HEK293T (cell line): Measurements from ENCODE around the gene GALNT13.

Source experiments
- CTCF ChIA-PET: fragments of 350-600 bp; formaldehyde crosslinking; extraction: SDS; loops from one replicate; lab custom pipeline; 2021; ENCODE audit warnings: antibody characterized with exemption, inconsistent platforms; lab: Yijun Ruan, JAX
- POLR2A ChIA-PET: fragments of 350-600 bp; formaldehyde crosslinking; extraction: SDS; loops from one replicate; lab custom pipeline; 2020; ENCODE audit warnings: antibody characterized with exemption, inconsistent platforms; lab: Yijun Ruan, JAX
- DNase-seq: peaks from one replicate; pipeline ENCODE4 v3.0.0; 2012; ENCODE audit warnings: mixed read lengths; ENCODE audit errors: extremely low spot score
- ARNT ChIP-seq: fragments of 450-650 bp; IDR thresholded peaks from 2 replicates; pipeline ENCODE4 v1.6.1; 2017; ENCODE audit warnings: mild to moderate bottlenecking
- BHLHE40 ChIP-seq: fragments of 450-650 bp; IDR thresholded peaks from 2 replicates; pipeline ENCODE4 v1.6.1; 2016; ENCODE audit warnings: mild to moderate bottlenecking, moderate library complexity, borderline replicate concordance
- CTBP1 ChIP-seq: fragments of 450-650 bp; IDR thresholded peaks from 2 replicates; pipeline ENCODE4 v1.6.1; 2016; ENCODE audit warnings: borderline replicate concordance
- ELF4 ChIP-seq: fragments of 450-650 bp; IDR thresholded peaks from 2 replicates; pipeline ENCODE4 v1.6.1; 2017; ENCODE audit warnings: antibody characterized with exemption
- FOXA1 ChIP-seq: fragments of 450-650 bp; IDR thresholded peaks from 2 replicates; pipeline ENCODE4 v1.6.1; 2016; ENCODE audit warnings: mild to moderate bottlenecking
- FOXK2 ChIP-seq: fragments of 450-650 bp; IDR thresholded peaks from 2 replicates; pipeline ENCODE4 v1.6.1; 2016; ENCODE audit warnings: mild to moderate bottlenecking
- FOXM1 ChIP-seq: fragments of 450-650 bp; IDR thresholded peaks from 2 replicates; pipeline ENCODE4 v1.6.1; 2017; ENCODE audit warnings: mild to moderate bottlenecking, borderline replicate concordance
- HDGF ChIP-seq: fragments of 450-650 bp; IDR thresholded peaks from 2 replicates; pipeline ENCODE4 v1.6.1; 2017; ENCODE audit warnings: antibody characterized with exemption, borderline replicate concordance
- L3MBTL2 ChIP-seq: fragments of 450-650 bp; conservative IDR thresholded peaks from 2 replicates; pipeline ENCODE4 v1.6.1; 2016; ENCODE audit warnings: mild to moderate bottlenecking
- LEF1 ChIP-seq: fragments of 450-650 bp; IDR thresholded peaks from 2 replicates; pipeline ENCODE4 v1.6.1; 2017; ENCODE audit warnings: mild to moderate bottlenecking, borderline replicate concordance
- NFRKB ChIP-seq: fragments of 450-650 bp; IDR thresholded peaks from 2 replicates; pipeline ENCODE4 v1.6.1; 2016; ENCODE audit warnings: mild to moderate bottlenecking, moderate library complexity
- PKNOX1 ChIP-seq: fragments of 450-650 bp; IDR thresholded peaks from 2 replicates; pipeline ENCODE4 v1.6.1; 2016
- SP1 ChIP-seq: fragments of 450-650 bp; IDR thresholded peaks from 2 replicates; pipeline ENCODE4 v1.6.1; 2017
- SUZ12 ChIP-seq: fragments of 450-650 bp; IDR thresholded peaks from 2 replicates; pipeline ENCODE4 v1.6.1; 2016; ENCODE audit warnings: mild to moderate bottlenecking
- TARDBP ChIP-seq: fragments of 450-650 bp; IDR thresholded peaks from 2 replicates; pipeline ENCODE4 v1.6.1; 2016
- ZNF384 ChIP-seq: fragments of 450-650 bp; IDR thresholded peaks from 2 replicates; pipeline ENCODE4 v1.6.1; 2016

The GALNT13 gene

DNA sequence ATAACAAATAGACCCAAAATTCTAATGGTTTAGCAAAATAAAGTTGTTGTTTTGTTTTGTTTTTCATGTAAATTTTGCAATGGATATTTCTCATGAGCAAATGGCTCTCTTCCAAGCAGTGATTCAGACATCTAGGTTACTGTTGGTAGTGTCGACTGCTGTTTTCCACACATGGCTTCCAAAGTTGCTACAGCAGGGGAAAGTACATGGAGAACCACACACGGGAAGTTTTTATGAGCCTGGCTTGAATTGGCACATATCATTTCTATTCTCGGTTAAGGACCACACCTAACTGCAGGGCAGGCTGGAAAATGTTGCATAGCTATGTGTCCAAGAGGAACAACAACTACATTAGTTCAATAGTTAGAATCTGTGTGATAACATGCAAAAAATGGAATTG is 262.1 kb downstream of the GALNT13 start:
- TF ChIP-seq HDGF (no peak), CTBP1 (no peak), ELF4 (no peak), FOXA1 (no peak), SP1 (no peak), NFRKB (no peak), L3MBTL2 (no peak), FOXM1 (no peak), TARDBP (no peak)
- POLR2A ChIA-PET: no interaction called here
- CTCF ChIA-PET: no interaction called here
- DNase-seq: no peak

DNA sequence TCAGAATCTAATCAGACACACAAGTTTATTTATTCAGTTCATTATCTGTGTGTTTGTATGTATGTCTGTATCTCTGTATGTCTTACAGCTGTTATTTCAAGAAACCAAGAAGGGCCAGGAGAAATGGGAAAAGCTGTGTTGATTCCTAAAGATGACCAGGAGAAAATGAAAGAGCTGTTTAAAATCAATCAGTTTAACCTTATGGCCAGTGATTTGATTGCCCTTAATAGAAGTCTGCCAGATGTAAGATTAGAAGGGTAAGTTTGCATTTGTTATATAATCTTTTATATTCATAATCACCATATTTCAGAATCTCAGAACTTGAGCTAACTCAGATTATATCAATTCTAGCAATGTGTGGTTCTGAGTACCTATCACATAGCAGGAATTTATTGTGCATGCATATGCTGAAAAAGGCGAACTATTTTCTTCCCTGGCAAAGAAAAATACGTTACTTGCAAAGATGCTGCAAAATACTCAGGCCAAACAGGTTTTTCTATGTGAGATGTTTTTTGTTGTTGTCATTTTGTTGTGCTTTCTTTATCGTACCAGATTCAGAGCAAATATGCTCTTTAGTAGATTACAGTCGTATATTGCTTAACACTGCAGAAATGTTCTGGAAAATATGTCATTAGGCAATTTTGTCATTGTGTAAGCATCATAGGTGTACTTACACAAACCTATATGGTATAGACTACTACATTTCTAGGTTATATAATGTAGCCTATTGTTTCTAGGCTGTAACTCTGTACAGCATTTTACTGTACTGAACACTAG is 268.7 kb downstream of the GALNT13 start:
- DNase-seq: no peak
- CTCF ChIA-PET: no interaction called here

GRCh38 chr2:154142480-154142879 is 270.8 kb downstream of the GALNT13 start:
- ChIA-PET POLR2A (no interaction called here), CTCF (no interaction called here)
- DNase-seq: no peak
- TF ChIP-seq SUZ12 (no peak), L3MBTL2 (no peak), ELF4 (no peak), FOXK2 (no peak), LEF1 (no peak)

More for the DNA sequence above, 268.7 kb downstream of the GALNT13 start:
- POLR2A ChIA-PET: no interaction called here
- TF ChIP-seq L3MBTL2: no peak
- TF ChIP-seq FOXM1: no peak
- TF ChIP-seq SUZ12: no peak
- TF ChIP-seq FOXK2: no peak
- TF ChIP-seq ELF4: no peak
- TF ChIP-seq PKNOX1: no peak
- TF ChIP-seq SP1: no peak
- no peak for TF ChIP-seq CTBP1
- no peak for TF ChIP-seq HDGF

- ChIA-PET POLR2A (no interaction called here), CTCF (no interaction called here)
- no peak for DNase-seq
- TF ChIP-seq L3MBTL2 (no peak), HDGF (no peak), CTBP1 (no peak), ARNT (no peak), ELF4 (no peak), BHLHE40 (no peak), FOXK2 (no peak), TARDBP (no peak), LEF1 (no peak), FOXA1 (no peak), PKNOX1 (no peak)
Measured at GRCh38 chr2:154143105-154143504, 271.4 kb downstream of the GALNT13 start.

DNA sequence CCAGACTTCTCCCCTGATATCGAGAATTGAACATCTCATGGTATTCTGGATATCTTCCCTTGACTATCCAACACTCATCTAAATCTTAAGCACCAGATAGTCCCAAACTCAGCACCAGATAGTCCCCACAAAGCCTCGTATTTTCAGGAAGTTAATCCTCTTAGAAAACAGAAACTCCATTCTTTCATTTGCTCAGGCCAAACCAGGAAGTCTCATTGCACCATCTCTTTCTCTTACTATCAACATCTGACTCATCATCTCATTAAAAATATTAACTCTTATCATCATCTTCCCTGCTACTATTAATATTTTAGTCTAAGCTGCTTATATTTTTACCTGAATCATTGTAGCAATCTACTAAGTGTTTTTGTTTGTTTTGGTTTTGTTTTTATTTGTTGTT is 286.4 kb downstream of the GALNT13 start:
- no peak for DNase-seq
- POLR2A ChIA-PET: no interaction called here
- TF ChIP-seq LEF1 (no peak), NFRKB (no peak), FOXK2 (no peak), FOXA1 (no peak), PKNOX1 (no peak), ARNT (no peak), SUZ12 (no peak), TARDBP (no peak), ELF4 (no peak)
- CTCF ChIA-PET: no interaction called here

- TF ChIP-seq CTBP1 (no peak), PKNOX1 (no peak), L3MBTL2 (no peak), FOXK2 (no peak), FOXA1 (no peak), NFRKB (no peak), ZNF384 (no peak), FOXM1 (no peak), BHLHE40 (no peak), HDGF (no peak), TARDBP (no peak), LEF1 (no peak), ELF4 (no peak), ARNT (no peak), SUZ12 (no peak), SP1 (no peak)
- no peak for DNase-seq
- ChIA-PET POLR2A (no interaction called here), CTCF (no interaction called here)
Measured at GRCh38 chr2:154161286-154161685, 289.6 kb downstream of the GALNT13 start.
